Smooth muscle cell (in vitro differentiated cells): Measurements from ENCODE around the gene SGPP2. TPM values are rescaled to one million over a fixed set of nuclear protein-coding genes. Genes with fewer than 3 reads are reported as not detected.

Experiments used
- DNase-seq: peaks from one replicate; lab custom pipeline; 2025; ENCODE audit not compliant: unreplicated experiment; lab: John Stamatoyannopoulos, UW
- H2AFZ ChIP-seq: fragments of 200-600 bp; sonication (generic); 2 replicates; pipeline ENCODE4 v1.6.0; 2016; ENCODE audit warnings: antibody characterized with exemption, low read depth, mild to moderate bottlenecking
- H3F3A ChIP-seq: fragments of 200-600 bp; sonication (generic); 2 replicates; pipeline ENCODE4 v1.6.0; 2017; ENCODE audit warnings: antibody characterized with exemption, low read depth
- H3K27ac ChIP-seq: fragments of 200-600 bp; sonication (generic); 2 replicates; pipeline ENCODE4 v1.5.1; 2016; ENCODE audit warnings: low read depth, mild to moderate bottlenecking
- H3K27me3 ChIP-seq: fragments of 200-600 bp; sonication (generic); 2 replicates; pipeline ENCODE4 v1.6.1; 2016; ENCODE audit warnings: low read depth, mild to moderate bottlenecking
- H3K36me3 ChIP-seq: fragments of 200-600 bp; sonication (generic); 2 replicates; pipeline ENCODE4 v1.5.1; 2016; ENCODE audit warnings: low read depth
- H3K4me1 ChIP-seq: fragments of 200-600 bp; sonication (generic); 2 replicates; pipeline ENCODE4 v1.5.1; 2016; ENCODE audit warnings: low read depth
- H3K4me2 ChIP-seq: fragments of 200-600 bp; sonication (generic); 2 replicates; pipeline ENCODE4 v1.6.0; 2016; ENCODE audit warnings: mild to moderate bottlenecking
- H3K4me3 ChIP-seq: fragments of 200-600 bp; sonication (generic); 2 replicates; pipeline ENCODE4 v1.5.1; 2016; ENCODE audit warnings: mild to moderate bottlenecking
- H3K79me2 ChIP-seq: fragments of 200-600 bp; sonication (generic); 2 replicates; pipeline ENCODE4 v1.6.0; 2016; ENCODE audit warnings: low read depth, mild to moderate bottlenecking
- H3K9ac ChIP-seq: fragments of 200-600 bp; sonication (generic); 2 replicates; pipeline ENCODE4 v1.6.0; 2016; ENCODE audit warnings: low read depth
- H3K9me3 ChIP-seq: fragments of 200-600 bp; sonication (generic); replicated peaks from 2 replicates; pipeline ENCODE4 v1.5.1; 2016; ENCODE audit warnings: low read depth
- H4K20me1 ChIP-seq: fragments of 200-600 bp; sonication (generic); 2 replicates; pipeline ENCODE4 v1.6.0; 2016; ENCODE audit warnings: low read depth
- CTCF ChIP-seq: fragments of 200-600 bp; sonication (generic); IDR thresholded peaks from 2 replicates; pipeline ENCODE4 v1.5.1; 2017; ENCODE audit warnings: borderline replicate concordance, mild to moderate bottlenecking, antibody characterized with exemption; ENCODE audit not compliant: insufficient read depth, poor library complexity, severe bottlenecking
- WGBS: methylation state at CpG from one replicate; pipeline ENCODE4 v1.1.7; 2016; ENCODE audit warnings: low lambda C conversion rate; 5-methylcytosine and 5-hydroxymethylcytosine counted together
- polyA plus RNA-seq: library from polyadenylated mRNA; unstranded; fragments of >200 nt; fragmentation: Nextera tagmentation; extraction: Ambion mirVana; gene quantifications from 2 replicates; pipeline ENCODE4 v1.2.1, GENCODE V29; 2016
- total RNA-seq: library from RNA; depleted of rRNA; stranded (reverse); fragments of >200 nt; gene quantifications from 2 replicates; pipeline ENCODE4 v1.2.3, GENCODE V29; 2014

SGPP2 gene
- total and polyA plus RNA-seq, 2 experiments from 2014 or later, result 0.66 to 1.4 TPM

- Histone ChIP-seq H3K4me1 (no peaks in the 10 kb centered on the region), H3K4me2 (no peak overlapping the region), H3K9me3 (no peaks in the 10 kb centered on the region), H4K20me1 (no peaks in the 10 kb centered on the region), H3K27ac (no peak overlapping the region), H3K79me2 (no peaks in the 10 kb centered on the region), H2AFZ (no peak overlapping the region), H3K4me3 (no peak overlapping the region), H3K27me3 (peaks cover 2% of the 10 kb centered on the region), H3F3A (no peaks in the 10 kb centered on the region), H3K9ac (no peak overlapping the region), H3K36me3 (no peaks in the 10 kb centered on the region)
- DNase-seq, result no peak
- no peak for TF ChIP-seq CTCF
- 92% methylated on average over 10 of the region's 10 CpGs for WGBS
These were observed 35.6 kb downstream of the SGPP2 start for GRCh38 chr2:222459983-222460382.

- H3K4me3 ChIP-seq, result no peak overlapping the region
- no peak overlapping the region for H2AFZ ChIP-seq
- peaks cover 14% of the 10 kb centered on the region for H3K27me3 ChIP-seq
- no peaks in the 10 kb centered on the region for H3F3A ChIP-seq
- no peak overlapping the region for H3K27ac ChIP-seq
- H4K20me1 ChIP-seq, result no peaks in the 10 kb centered on the region
- TF ChIP-seq CTCF, result no peak
- 72% methylated on average over 3 of the region's 3 CpGs for WGBS
- no peak for DNase-seq
- H3K36me3 ChIP-seq, result no peaks in the 10 kb centered on the region
- H3K4me1 ChIP-seq, result no peaks in the 10 kb centered on the region
- H3K4me2 ChIP-seq, result no peak overlapping the region
- no peak overlapping the region for H3K9ac ChIP-seq
- H3K9me3 ChIP-seq, result no peaks in the 10 kb centered on the region
- H3K79me2 ChIP-seq, result no peaks in the 10 kb centered on the region
These were observed 41.4 kb downstream of the SGPP2 start for GRCh38 chr2:222465746-222466145.

GRCh38 chr2:222468346-222468745 lies 44.0 kb downstream of the SGPP2 start:
- no peaks in the 10 kb centered on the region for H3K79me2 ChIP-seq
- no peak for TF ChIP-seq CTCF
- H3K36me3 ChIP-seq, result no peaks in the 10 kb centered on the region
- H3F3A ChIP-seq, result no peaks in the 10 kb centered on the region
- H2AFZ ChIP-seq, result no peak overlapping the region
- H3K9me3 ChIP-seq, result no peaks in the 10 kb centered on the region
- no peaks in the 10 kb centered on the region for H4K20me1 ChIP-seq
- H3K9ac ChIP-seq, result no peak overlapping the region
- H3K27me3 ChIP-seq, result peaks cover 21% of the 10 kb centered on the region
- H3K4me1 ChIP-seq, result no peaks in the 10 kb centered on the region
- 86% methylated on average over 4 of the region's 4 CpGs for WGBS
- DNase-seq, result no peak
- H3K27ac ChIP-seq, result no peak overlapping the region
- no peak overlapping the region for H3K4me3 ChIP-seq
- H3K4me2 ChIP-seq, result no peak overlapping the region

GRCh38 chr2:222470802-222471468 lies 46.6 kb downstream of the SGPP2 start:
- H3K9me3 ChIP-seq, result no peaks in the 10 kb centered on the region
- DNase-seq, result no peak
- WGBS, result 39% methylated on average over 5 of the region's 5 CpGs
- H3F3A ChIP-seq, result no peaks in the 10 kb centered on the region
- no peak overlapping the region for H3K4me2 ChIP-seq
- H3K27me3 ChIP-seq, result peaks cover 11% of the 10 kb centered on the region
- no peaks in the 10 kb centered on the region for H4K20me1 ChIP-seq
- H3K4me1 ChIP-seq, result no peaks in the 10 kb centered on the region
- H3K4me3 ChIP-seq, result no peak overlapping the region
- TF ChIP-seq CTCF, result no peak
- H2AFZ ChIP-seq, result no peak overlapping the region
- H3K36me3 ChIP-seq, result no peaks in the 10 kb centered on the region
- H3K9ac ChIP-seq, result no peak overlapping the region
- no peaks in the 10 kb centered on the region for H3K79me2 ChIP-seq
- H3K27ac ChIP-seq, result no peak overlapping the region
